ENCODE data around the gene SYT12. TPM values are rescaled to one million over a fixed set of nuclear protein-coding genes. Genes with fewer than 3 reads are reported as not detected.

SYT12 gene
- total and polyA plus RNA-seq, 2 of the 8 experiments (the other 6 are each of a cell fraction or from before 2014, with no cell fraction given), result 1.4 to 3.3 TPM

DNA sequence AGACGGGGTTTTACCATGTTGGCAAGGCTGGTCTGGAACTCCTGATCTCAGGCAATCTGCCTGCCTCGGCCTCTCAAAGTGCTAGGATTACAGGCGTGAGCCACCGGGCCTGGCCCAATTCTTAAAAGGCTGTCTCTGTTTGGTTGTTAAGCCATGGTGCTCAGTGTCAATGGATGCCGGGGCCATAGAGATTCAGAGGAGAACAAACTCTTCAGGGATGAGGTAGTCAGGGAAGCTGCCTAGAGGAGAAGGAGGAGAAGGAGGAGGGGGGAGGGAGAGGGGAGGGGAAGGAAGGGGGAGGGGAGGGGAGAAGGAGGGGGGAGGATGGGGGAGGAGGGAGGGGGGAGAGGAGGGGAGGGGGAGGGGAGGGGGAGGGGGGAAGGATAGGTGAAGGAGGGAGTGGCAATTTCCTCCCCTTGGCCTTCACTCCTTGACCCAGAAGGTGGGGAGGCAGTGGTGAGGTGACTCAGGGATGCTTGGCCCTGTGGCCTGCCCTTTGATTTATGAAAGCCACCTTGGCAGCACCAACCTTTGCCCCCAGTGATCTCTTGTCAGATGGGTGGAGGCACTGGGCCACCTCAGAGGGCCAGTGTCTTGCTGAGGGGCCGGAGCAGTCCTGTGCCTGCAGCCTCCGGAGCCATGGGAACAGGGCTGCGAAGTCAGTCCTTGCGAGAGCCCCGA lies 48.1 kb upstream of the SYT12 start, which contains the start of gene C11orf86 (continued):
- TF ChIP-seq CHD7 (IDR thresholded peaks at IDR 0.05; ENCODE audit: insufficient replicate concordance, low read length), result no peak
- TF ChIP-seq JUN (IDR thresholded peaks at IDR 0.05; ENCODE audit: low read depth, low read length), result no peak
